ENCODE data around the gene TMTC1. TPM values are rescaled to one million over a fixed set of nuclear protein-coding genes. Genes with fewer than 3 reads are reported as not detected.

The TMTC1 gene
- total and polyA plus RNA-seq, 11 donors = 8.8 to 101 (median 41.4) TPM

DNA sequence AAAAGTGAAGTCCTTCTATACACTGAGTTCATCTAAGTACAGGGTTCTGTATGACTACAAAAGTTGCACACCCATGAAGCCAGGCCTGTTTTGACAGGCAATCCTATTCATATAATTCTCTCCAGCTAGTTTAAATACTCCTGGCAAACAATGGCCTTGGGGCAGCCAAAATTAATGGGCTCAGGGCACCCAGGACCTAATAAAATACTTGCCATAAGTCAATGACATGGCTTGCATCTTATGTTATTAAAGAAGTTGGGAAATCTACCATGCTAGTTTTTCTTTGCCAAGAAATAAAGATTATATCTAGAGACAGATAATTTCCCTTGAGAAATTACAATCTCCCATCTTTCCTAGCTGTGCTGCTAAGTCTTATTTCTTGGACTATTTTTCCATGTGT lies 11.1 kb upstream of the TMTC1 start:
- intact Hi-C loops (cut with DNase I) = no loop called here
- H3K27me3 ChIP-seq = no peaks in the 10 kb centered on the region
- DNase-seq (no peak), ATAC-seq (no peak)
- no peak for TF ChIP-seq CTCF (IDR thresholded peaks at IDR 0.05)
- TF ChIP-seq POLR2A (IDR thresholded peaks at IDR 0.05) = no peak
- H3K4me1 ChIP-seq = peaks cover 0 to 14% (median 5%) of the 10 kb centered on the region in 12 donors
- H3K27ac ChIP-seq = no peak overlapping the region
- peaks cover 0 to 32% (median 0%) of the 10 kb centered on the region in 12 donors for H3K9me3 ChIP-seq
- H3K4me3 ChIP-seq = no peak overlapping the region
- H3K36me3 ChIP-seq = no peaks in the 10 kb centered on the region

DNA sequence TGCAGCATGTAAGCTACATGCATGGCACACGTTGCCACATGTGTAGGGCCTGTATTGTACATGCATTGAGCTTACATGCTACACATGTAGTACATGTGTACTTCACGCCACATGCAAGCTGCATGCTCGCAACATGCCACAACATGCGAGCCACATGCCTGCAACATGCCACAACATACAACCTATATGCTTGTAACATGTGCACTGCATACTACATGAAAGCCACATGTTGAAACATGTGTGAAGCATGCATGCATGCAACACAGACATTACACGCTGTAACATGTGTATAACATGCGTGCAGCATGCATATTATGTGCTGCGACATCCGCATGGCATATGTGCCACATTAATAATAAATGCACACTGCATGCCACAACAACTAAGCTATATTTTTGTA lies 9.1 kb upstream of the TMTC1 start:
- TF ChIP-seq CTCF (IDR thresholded peaks at IDR 0.05) (no peak), POLR2A (IDR thresholded peaks at IDR 0.05) (no peak)
- Histone ChIP-seq H3K9me3 (peaks cover 0 to 32% (median 0%) of the 10 kb centered on the region in 12 donors), H3K27me3 (no peaks in the 10 kb centered on the region), H3K4me3 (no peak overlapping the region), H3K27ac (no peak overlapping the region), H3K4me1 (peaks cover 0 to 14% (median 5%) of the 10 kb centered on the region in 12 donors), H3K36me3 (no peaks in the 10 kb centered on the region)
- intact Hi-C loops (cut with DNase I) = no loop called here
- WGBS, 4 donors = 92 to 94% (median 93%) methylated on average over 8 of the region's 8 CpGs
- no peak for DNase-seq
- ATAC-seq = no peak

GRCh38 chr12:29792132-29792531 lies 8.4 kb upstream of the TMTC1 start:
- Histone ChIP-seq H3K36me3 (no peaks in the 10 kb centered on the region), H3K27me3 (no peaks in the 10 kb centered on the region), H3K4me1 (peaks cover 0 to 7% (median 4%) of the 10 kb centered on the region in 12 donors), H3K9me3 (peaks cover 0 to 32% (median 0%) of the 10 kb centered on the region in 12 donors), H3K4me3 (no peak overlapping the region), H3K27ac (no peak overlapping the region)
- intact Hi-C loops (cut with DNase I) = no loop called here
- TF ChIP-seq CTCF (IDR thresholded peaks at IDR 0.05) = no peak
- no peak for TF ChIP-seq POLR2A (IDR thresholded peaks at IDR 0.05)
- DNase-seq (no peak), ATAC-seq (no peak)
- WGBS, 4 donors = 92 to 96% (median 92%) methylated on average over 10 of the region's 10 CpGs

DNA sequence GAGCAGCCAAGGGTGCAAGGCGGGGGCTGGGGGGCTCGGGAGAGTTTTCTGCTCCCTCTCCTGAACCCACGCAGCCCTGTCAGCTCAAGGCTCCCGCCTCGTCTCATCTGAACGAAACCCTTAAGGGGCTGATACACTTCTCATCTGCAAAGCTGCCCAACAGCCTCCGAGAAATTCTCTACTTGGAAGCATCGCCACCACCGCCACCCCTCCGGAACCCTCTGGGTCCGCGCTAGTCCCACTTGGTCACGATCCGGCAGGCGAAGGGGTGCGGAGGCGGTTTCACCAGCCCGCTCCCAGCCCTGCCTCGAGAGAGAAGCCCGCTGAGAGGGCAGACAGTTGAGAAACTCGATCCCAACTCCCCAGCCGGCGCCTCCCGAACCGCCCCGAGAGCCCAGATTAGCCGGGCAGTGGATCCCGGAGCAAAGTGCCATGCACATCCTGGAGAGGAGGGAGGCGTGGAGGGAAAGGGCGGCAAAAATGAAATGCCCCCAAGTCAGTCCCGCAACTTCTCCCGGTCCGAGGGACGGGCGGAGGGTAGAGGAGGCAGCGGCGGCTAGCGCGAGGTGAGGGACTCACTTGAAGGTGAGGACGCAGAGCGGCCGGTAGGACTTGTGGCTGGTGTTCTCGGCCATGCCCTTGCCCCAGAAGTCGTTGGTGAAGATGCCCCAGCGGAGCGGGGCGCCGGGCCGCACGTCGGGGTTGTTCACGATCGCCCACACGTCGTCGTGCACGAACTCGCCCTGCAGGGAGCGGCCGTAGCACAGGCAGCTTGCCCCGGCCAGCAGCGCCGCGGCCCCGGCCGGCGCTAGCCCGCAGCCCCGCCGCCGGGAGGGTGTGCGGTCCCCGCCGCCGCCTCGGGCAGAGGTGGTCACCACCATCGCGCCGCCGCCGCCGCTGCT lies 620 bp downstream of the TMTC1 start:
- Histone ChIP-seq H3K27me3 (peaks cover 0 to 12% (median 0%) of the 10 kb centered on the region in 9 donors), H3K9me3 (peaks cover 0 to 7% (median 1%) of the 10 kb centered on the region in 12 donors), H3K36me3 (no peaks in the 10 kb centered on the region), H3K4me1 (peaks cover 0 to 44% (median 11%) of the 10 kb centered on the region in 12 donors), H3K4me3 (peak overlapping the region; percentile 52 to 97 (median 84)), H3K27ac (peak overlapping the region; percentile 69 to 94 (median 89))
- TF ChIP-seq CTCF (IDR thresholded peaks at IDR 0.05) = no peak
- no peak for TF ChIP-seq POLR2A (IDR thresholded peaks at IDR 0.05)
- ATAC-seq = peak; percentile 47 to 61 (median 60)
- intact Hi-C loops (cut with DNase I) = loop anchor here in 9 of 10 donors (5.0 to 10.0 kb wide), 13 partner anchors 46 to 238 kb away; no protein-coding TSS in a partner anchor
- WGBS, 4 donors = 1% methylated on average over 46 to 82 of the region's 82 CpGs
- peak; percentile 39 to 71 (median 59) for DNase-seq

All from heart left ventricle (tissue), 16 donors.